ENCODE results near the gene IGSF22.
"Not testable (repeated sequence)": the region's sequence is repeated elsewhere in the genome, so short reads cannot be mapped to it uniquely, and the experiment has no call there.

The IGSF22 gene

DNA sequence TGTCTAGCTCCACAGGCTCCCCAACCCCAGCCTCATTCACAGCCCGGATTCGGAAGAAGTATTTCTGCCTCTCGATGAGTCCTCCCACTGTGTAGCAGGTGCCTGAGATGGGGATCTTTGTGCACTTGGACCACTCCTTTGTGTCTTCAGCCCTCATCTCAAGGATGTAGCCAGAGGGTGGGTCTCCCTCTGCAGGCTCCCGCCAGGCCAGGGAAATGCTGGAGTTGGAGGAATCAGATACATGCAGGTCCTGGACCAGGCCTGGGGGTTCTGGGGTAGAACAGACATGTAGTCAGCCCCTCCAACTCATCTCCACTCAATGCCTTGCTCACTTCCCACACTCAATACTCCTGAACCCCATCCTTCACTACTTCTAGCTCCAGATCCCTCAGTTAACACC lies 16.6 kb downstream of the IGSF22 start:
- no peak for DNase-seq

GRCh38 chr11:18707811-18708340 lies 18.1 kb downstream of the IGSF22 start:
- DNase-seq, result no peak

DNA sequence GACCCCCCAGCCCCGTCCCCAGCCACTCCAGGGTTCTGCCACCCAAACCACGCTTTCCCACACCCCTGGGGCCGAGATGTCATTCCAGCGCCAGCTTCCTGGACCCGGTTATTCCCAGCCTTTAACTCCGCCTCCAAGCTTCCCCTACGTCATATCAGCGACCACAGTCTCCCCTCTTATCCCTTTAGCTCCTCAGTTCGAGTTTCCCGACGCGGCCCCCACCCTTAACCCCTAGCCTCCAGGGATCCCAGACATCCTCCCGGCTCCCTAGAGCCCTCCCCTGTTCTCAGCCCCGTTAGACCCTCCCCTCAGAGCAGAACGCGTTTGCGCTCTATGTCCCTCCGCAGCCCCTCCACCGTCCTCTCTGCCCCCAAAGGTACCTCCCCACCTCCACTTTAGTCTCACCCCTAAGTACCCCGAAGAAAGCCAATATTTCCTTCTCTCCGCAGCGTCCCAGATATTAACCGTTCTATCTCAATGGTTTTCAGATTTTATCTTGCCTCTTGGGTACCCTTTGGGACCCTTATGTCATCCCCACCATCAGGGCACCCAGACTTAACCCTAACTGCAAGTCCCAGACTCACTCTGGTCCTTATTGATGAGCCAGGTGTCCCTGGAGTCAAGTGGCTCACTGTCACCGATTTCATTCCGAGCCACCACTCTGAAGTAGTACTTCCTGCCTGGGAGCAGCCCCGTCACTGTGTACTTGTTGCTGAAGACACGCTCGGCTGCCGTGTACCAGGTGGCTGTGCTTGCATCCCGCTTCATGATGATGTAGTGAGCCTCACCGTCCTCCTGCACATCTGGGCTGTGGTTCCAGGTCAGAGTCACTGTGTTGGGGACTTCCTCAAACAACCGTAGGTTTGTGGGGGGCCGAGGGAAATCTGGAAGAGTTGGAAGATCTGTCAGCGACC lies 19.4 kb downstream of the IGSF22 start:
- DNase-seq, result peak; percentile 59

DNA sequence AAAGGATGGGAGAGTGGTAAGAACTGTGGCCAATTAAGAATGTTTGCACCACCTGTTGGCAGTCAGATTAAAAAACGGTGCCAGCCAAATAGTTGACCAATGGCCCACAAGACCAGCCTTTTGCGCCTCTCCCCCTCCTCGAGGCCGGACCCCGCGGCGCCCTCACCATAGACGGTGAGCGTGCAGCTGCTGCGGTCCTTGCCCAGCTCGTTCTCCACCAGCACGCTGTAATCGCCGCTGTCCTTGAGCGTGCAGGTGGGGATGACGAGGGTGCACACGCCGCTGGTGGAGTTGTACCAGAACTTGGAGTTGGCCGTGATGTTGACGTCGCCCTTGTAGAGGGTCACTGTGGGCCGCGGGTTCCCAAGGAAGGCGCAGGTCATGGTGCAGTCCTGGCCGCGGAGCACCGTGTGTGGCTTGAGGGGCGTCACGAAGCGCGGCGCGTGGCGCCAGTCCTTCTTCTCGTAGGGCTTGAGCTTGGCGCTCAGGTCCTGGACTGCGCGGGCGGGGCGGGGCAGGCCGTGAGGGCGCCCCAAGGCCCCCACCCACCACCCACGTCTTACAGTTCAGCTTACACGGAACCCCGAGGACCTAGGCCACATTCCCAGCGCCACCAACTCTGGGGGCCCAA lies 20.2 kb downstream of the IGSF22 start:
- peak; percentile 45 for DNase-seq

GRCh38 chr11:18704698-18705097 lies 21.3 kb downstream of the IGSF22 start:
- DNase-seq, result no peak

DNA sequence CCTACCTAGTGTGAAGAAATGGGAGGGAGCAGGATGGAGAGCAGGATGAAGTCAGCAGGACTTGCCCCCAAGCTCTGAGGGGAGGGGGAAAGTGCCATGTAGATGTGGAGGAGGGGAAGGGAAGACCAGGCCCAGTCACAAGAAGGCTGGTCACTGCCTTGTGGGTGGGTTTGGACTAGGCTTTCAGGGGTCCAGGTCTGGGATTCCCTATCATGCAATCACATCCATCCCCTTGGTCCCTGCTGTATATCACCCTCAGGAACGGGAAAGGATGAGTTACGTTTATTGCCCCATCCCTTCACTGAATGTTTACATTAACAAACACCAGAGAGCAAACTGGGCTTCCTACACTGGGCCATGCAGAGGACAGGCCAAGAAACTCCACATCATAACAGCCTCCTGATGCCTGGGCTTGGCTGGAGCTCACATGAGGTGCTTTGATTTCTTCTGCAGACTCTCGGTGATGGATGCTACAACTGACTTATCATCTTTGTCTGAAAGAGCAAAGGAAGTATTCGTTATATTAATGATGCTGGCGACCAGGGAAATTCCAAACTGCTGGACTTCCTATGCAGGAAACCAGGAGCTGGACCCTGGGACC lies 21.8 kb downstream of the IGSF22 start:
- no peak for DNase-seq

- DNase-seq, result no peak
Observed at GRCh38 chr11:18703001-18703763, 22.8 kb downstream of the IGSF22 start.

DNA sequence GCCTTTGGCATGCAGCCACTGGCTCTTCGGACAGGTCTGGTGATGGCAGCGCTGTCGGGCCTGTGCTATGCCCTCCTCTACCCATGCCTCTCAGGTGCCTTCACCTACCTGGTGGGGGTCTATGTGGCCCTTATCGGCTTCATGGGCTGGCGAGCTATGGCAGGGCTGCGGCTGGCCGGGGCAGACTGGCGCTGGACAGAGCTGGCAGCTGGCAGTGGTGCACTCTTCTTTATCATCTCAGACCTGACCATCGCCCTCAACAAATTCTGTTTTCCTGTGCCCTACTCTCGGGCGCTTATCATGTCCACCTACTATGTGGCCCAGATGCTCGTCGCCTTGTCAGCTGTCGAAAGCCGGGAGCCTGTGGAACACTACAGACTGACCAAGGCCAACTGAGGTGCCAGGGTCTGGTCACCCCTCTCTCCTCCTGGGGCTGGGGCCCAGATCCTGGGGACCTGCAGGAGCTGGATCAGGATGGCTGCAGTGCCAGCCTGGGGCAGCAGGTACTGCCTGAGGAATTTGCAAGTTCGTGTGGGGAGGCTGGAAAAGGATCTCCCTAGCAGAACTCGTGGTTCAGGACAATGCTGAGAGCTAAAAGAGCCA lies 24.3 kb downstream of the IGSF22 start:
- no peak for DNase-seq

DNA sequence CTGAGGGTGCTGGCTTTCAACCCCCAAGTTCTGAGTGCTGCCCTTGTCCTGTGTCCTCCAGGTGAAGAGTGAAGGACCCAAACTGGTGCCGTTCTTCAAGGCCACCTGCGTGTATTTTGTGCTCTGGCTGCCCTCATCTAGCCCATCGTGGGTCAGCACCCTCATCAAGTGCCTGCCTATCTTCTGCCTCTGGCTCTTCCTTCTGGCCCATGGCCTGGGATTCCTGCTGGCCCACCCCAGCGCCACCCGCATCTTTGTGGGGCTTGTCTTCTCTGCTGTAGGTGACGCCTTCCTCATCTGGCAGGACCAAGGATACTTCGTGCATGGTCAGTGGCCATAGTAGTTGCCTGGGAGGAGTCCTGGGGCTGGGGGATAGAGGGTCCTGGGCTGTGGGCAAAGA lies 25.1 kb downstream of the IGSF22 start:
- no peak for DNase-seq

GRCh38 chr11:18700375-18700774 lies 25.6 kb downstream of the IGSF22 start:
- DNase-seq, result no peak

DNA sequence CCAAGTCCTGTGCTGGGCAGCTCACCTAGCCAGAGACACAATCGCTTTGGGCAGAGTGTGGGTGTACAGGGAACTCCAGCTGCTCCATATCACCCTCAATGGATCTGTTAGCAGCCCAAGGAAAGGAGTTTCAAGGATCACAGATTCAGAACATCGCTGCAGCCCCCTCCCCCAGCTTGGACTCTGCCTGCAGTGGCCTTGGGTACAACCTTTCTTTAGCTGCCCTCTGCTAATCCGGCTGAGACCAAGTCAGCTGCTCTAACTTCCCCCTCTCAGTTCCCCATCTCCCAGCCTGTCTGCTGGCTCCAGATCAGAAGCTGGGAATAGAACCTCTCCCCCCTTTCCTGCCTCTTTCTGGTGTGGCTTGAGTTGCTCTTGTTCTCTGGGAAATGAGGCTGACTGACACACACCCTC lies 26.1 kb downstream of the IGSF22 start:
- no peak for DNase-seq

GRCh38 chr11:18699269-18699596 lies 26.8 kb downstream of the IGSF22 start:
- no peak for DNase-seq

GRCh38 chr11:18698341-18699268 lies 27.4 kb downstream of the IGSF22 start, which contains the start of gene TMEM86A:
TSS of gene TMEM86A (plus strand) at chr11:18698779. CDS start at chr11:18698887, 108 bp downstream.
- peak; percentile 93 for DNase-seq

GRCh38 chr11:18697576-18697975 lies 28.4 kb downstream of the IGSF22 start:
- DNase-seq, result no peak

GRCh38 chr11:18696638-18697225 lies 29.3 kb downstream of the IGSF22 start:
- no peak for DNase-seq

GRCh38 chr11:18692941-18693760 lies 32.8 kb downstream of the IGSF22 start:
- DNase-seq, result no peak

DNA sequence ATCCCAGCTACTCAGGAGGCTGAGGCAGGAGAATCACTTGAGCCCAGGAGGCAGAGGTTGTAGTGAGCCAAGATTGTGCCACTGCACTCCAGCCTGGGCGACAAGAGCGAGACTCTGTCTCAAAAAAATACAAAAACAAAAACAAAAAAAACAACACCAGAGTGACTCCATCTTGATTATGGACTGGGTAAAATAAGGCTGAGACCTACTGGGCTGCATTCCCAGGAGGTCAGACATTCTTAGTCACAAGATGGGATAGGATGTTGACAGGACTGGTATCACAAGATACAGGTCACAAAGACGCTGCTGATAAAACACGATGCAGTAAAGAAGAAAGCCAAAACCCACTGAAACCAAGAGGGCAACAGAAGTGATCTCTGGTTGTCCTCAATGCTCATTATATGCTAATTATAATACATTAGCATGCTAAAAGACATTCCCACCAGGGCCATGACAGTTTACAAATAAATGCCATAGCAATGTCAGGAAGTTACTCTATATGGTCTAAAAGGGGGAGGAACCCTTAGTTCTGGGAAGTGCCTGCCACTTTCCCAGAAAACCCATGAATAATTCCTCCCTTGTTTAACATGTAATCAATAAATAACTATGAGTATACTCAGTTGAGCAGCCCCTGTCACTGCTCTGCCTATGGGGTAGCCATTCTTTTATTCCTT lies 34.4 kb downstream of the IGSF22 start:
- not testable (repeated sequence) for DNase-seq

DNA sequence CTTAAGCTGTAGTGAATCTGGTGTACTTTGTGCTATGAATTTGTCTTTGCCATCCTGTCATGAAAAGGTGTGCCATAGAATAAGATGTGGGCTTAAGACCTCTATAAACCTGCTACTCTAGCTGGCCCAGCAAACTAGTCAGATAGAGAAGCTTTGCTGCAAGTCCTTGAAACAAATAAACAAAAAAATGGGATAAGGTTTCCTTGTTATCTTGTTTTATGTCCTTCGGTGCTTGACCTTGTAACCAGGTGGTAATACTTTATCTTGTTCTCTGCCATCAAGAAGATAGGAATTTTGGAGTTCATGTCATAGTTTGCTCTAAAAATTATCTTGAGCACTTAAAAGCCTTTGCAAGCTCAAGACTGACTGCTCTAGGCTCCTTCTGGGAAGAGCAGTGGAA lies 41.7 kb downstream of the IGSF22 start:
- DNase-seq, result no peak

DNA sequence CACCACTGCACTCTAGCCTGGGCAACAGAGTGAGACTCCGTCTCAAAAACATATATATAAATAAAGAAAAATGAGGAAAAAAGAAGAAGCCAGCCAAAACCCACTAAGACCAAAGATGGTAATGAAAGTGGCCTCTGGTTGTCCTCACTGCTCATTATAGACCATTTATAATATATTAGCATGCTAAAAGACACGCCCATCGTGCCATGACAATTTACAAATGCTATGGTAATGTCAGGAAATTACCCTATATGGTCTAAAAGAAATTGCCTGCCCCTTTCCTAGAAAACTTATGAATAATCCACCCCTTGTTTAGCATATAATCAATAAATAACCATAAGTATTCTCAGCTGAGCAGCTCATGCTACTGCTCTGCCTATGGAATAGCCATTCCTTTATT lies 43.5 kb downstream of the IGSF22 start:
- no peak for DNase-seq
